ENCODE measurements around the gene CTCF. TPM values are rescaled to one million over a fixed set of nuclear protein-coding genes. Genes with fewer than 3 reads are reported as not detected.
A peak's percentile ranks its signal among the peaks of the same experiment; 100 is the strongest.

CTCF gene
- total RNA-seq, 2 experiments from 2014 or later: 43.8 to 46.4 TPM

GRCh38 chr16:67593288-67593687, 31.0 kb downstream of the CTCF start:
- H3K4me3 Mint-ChIP-seq: no peak overlapping the region
- Histone ChIP-seq H3K4me1 (ENCODE audit: insufficient read depth, low read length) (peaks cover 11% of the 10 kb centered on the region), H3K27ac (ENCODE audit: low read depth in 1 of 2, low read length in 2 of 2) (no peak overlapping the region), H3K27me3 (ENCODE audit: control insufficient read depth in 1 of 2, insufficient read depth in 2 of 2, low read length in 2 of 2) (no peaks in the 10 kb centered on the region), H3K4me3 (ENCODE audit: low read length) (no peak overlapping the region), H3K36me3 (ENCODE audit: insufficient read depth, low read length) (peaks cover 11% of the 10 kb centered on the region), H3K9me3 (ENCODE audit: control insufficient read depth in 1 of 2, insufficient read depth in 1 of 2, low read length in 2 of 2) (no peaks in the 10 kb centered on the region)
- ChIA-PET POLR2A (no interaction called here), CTCF (interaction anchor here (4.8 kb wide), 1 partner anchor 72 kb away, joined by 15 read pairs; no protein-coding TSS in a partner anchor)
- peak overlapping the region; percentile 18 for H3K27ac Mint-ChIP-seq
- peaks cover 38% of the 10 kb centered on the region for H3K36me3 Mint-ChIP-seq (ENCODE audit: low read depth)
- DNase-seq: no peak
- H3K27me3 Mint-ChIP-seq: no peaks in the 10 kb centered on the region
- no peaks in the 10 kb centered on the region for H3K9me3 Mint-ChIP-seq
- no peak for TF ChIP-seq CTCF (IDR thresholded peaks at IDR 0.05)
- no peak for ATAC-seq (ENCODE audit: poor library complexity)
- intact Hi-C loops (cut with DNase I, micrococcal nuclease): no loop called here
- peaks cover 49% of the 10 kb centered on the region for H3K4me1 Mint-ChIP-seq (ENCODE audit: low read depth)

DNA sequence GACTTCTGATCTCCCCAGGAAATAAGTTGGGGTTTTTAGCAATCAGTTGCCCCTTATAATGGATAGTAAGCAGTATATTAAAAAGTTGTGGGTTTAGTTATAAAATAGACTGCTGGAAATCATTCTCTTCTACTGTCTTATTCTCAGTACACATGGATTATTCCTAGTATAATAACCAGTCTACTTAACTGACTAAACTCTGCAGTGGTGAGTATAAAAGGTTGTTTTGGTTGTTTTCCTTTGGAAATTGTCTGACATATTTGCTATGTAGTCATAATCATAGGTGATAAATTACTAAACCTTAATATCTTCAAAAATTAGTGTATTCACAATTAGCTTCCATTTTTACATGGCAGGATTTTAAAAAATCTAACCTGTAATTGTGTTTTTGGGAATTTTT, 31.4 kb downstream of the CTCF start:
- peaks cover 11% of the 10 kb centered on the region for H3K4me1 ChIP-seq (ENCODE audit: insufficient read depth, low read length)
- Mint-ChIP-seq H3K4me1 (ENCODE audit: low read depth) (peaks cover 49% of the 10 kb centered on the region), H3K4me3 (no peak overlapping the region), H3K36me3 (ENCODE audit: low read depth) (peaks cover 39% of the 10 kb centered on the region), H3K27ac (peak overlapping the region; percentile 18), H3K27me3 (no peaks in the 10 kb centered on the region), H3K9me3 (no peaks in the 10 kb centered on the region)
- H3K36me3 ChIP-seq (ENCODE audit: insufficient read depth, low read length): peaks cover 8% of the 10 kb centered on the region
- no peak for TF ChIP-seq CTCF (IDR thresholded peaks at IDR 0.05)
- no peaks in the 10 kb centered on the region for H3K9me3 ChIP-seq (ENCODE audit: control insufficient read depth in 1 of 2, insufficient read depth in 1 of 2, low read length in 2 of 2)
- ChIA-PET POLR2A (interaction anchor here (1.3 kb wide), 1 partner anchor 30 kb away, joined by 5 read pairs; no protein-coding TSS in a partner anchor), CTCF (interaction anchor here (4.8 kb wide), 1 partner anchor 72 kb away, joined by 15 read pairs; no protein-coding TSS in a partner anchor)
- H3K27me3 ChIP-seq (ENCODE audit: control insufficient read depth in 1 of 2, insufficient read depth in 2 of 2, low read length in 2 of 2): no peaks in the 10 kb centered on the region
- no peak overlapping the region for H3K27ac ChIP-seq (ENCODE audit: low read depth in 1 of 2, low read length in 2 of 2)
- DNase-seq (no peak), ATAC-seq (ENCODE audit: poor library complexity) (no peak)
- intact Hi-C loops (cut with DNase I, micrococcal nuclease): no loop called here
- H3K4me3 ChIP-seq (ENCODE audit: low read length): no peak overlapping the region

- CTCF ChIA-PET: interaction anchor here (4.8 kb wide), 1 partner anchor 73 kb away, joined by 15 read pairs; no protein-coding TSS in a partner anchor
- Mint-ChIP-seq H3K36me3 (ENCODE audit: low read depth) (peaks cover 42% of the 10 kb centered on the region), H3K27me3 (no peaks in the 10 kb centered on the region), H3K9me3 (no peaks in the 10 kb centered on the region), H3K4me1 (ENCODE audit: low read depth) (peaks cover 52% of the 10 kb centered on the region), H3K27ac (peak overlapping the region; percentile 18), H3K4me3 (no peak overlapping the region)
- intact Hi-C loops (cut with DNase I, micrococcal nuclease): no loop called here
- Histone ChIP-seq H3K27me3 (ENCODE audit: control insufficient read depth in 1 of 2, insufficient read depth in 2 of 2, low read length in 2 of 2) (no peaks in the 10 kb centered on the region), H3K9me3 (ENCODE audit: control insufficient read depth in 1 of 2, insufficient read depth in 1 of 2, low read length in 2 of 2) (no peaks in the 10 kb centered on the region), H3K4me3 (ENCODE audit: low read length) (no peak overlapping the region), H3K27ac (ENCODE audit: low read depth in 1 of 2, low read length in 2 of 2) (no peak overlapping the region), H3K36me3 (ENCODE audit: insufficient read depth, low read length) (peaks cover 8% of the 10 kb centered on the region), H3K4me1 (ENCODE audit: insufficient read depth, low read length) (peaks cover 11% of the 10 kb centered on the region)
- POLR2A ChIA-PET: interaction anchor here (0.7 to 1.3 kb wide), 3 partner anchors 15 to 37 kb away, joined by 3 to 5 read pairs (median 3); no protein-coding TSS in a partner anchor
- TF ChIP-seq CTCF (IDR thresholded peaks at IDR 0.05): no peak
- DNase-seq (no peak), ATAC-seq (ENCODE audit: poor library complexity) (no peak)
These were observed 32.1 kb downstream of the CTCF start for GRCh38 chr16:67594256-67594915.

Measured in CD4-positive, alpha-beta T cell (primary cell).